Gastrocnemius medialis (tissue), 4 donors: ENCODE measurements around the gene PHF21B.

Experiments used
- POLR2A ChIP-seq, 2 donors: fragments of 450-650 bp; IDR thresholded peaks; one replicate each; pipeline ENCODE4 v1.6.1; 2017; ENCODE audit warnings: antibody characterized with exemption in 2 of 2, mild to moderate bottlenecking in 2 of 2, moderate library complexity in 2 of 2
- TF ChIP-seq, protein P1 (sequence below), 5 experiments: fragments of 450-650 bp in 3 of 5; fragments of 200-600 bp in 2 of 5; sonication (generic) in 2 of 5; IDR thresholded peaks in 4 of 5; conservative IDR thresholded peaks in 1 of 5; 1 replicate in 4 of 5; 2 replicates in 1 of 5; pipeline ENCODE4 v1.5.1; 2016 to 2019; ENCODE audit warnings: antibody characterized with exemption in 5 of 5, mild to moderate bottlenecking in 3 of 5, moderate library complexity in 3 of 5

DNA sequence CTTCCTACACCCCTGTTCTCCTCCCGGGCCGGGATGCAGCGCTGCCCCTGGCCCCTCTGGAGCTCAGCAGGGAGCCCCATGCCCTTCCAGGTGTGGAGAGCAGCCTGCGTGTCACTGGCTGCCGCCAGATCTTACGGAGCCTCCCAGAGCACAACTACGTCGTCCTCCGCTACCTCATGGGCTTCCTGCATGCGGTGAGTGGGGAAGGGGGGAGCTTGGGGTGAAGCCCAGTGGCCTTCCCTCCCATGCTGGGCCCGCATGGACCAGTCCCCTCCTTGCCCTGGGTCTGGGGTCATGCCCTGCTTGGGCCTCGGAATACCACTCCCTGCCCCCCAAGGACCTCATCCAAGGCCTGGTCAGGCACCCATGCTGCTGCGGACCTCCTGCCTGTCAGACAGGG is 150.2 kb downstream of the PHF21B start:
- no peak for TF ChIP-seq POLR2A (IDR thresholded peaks at IDR 0.05)
- TF ChIP-seq, protein P1, sequence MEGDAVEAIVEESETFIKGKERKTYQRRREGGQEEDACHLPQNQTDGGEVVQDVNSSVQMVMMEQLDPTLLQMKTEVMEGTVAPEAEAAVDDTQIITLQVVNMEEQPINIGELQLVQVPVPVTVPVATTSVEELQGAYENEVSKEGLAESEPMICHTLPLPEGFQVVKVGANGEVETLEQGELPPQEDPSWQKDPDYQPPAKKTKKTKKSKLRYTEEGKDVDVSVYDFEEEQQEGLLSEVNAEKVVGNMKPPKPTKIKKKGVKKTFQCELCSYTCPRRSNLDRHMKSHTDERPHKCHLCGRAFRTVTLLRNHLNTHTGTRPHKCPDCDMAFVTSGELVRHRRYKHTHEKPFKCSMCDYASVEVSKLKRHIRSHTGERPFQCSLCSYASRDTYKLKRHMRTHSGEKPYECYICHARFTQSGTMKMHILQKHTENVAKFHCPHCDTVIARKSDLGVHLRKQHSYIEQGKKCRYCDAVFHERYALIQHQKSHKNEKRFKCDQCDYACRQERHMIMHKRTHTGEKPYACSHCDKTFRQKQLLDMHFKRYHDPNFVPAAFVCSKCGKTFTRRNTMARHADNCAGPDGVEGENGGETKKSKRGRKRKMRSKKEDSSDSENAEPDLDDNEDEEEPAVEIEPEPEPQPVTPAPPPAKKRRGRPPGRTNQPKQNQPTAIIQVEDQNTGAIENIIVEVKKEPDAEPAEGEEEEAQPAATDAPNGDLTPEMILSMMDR (IDR thresholded peaks at IDR 0.05 in 4 of 5, conservative IDR thresholded peaks at IDR 0.05 in 1 of 5): no peak
